Hepatocyte (in vitro differentiated cells): ENCODE data around the gene ERBB4. TPM values are rescaled to one million over a fixed set of nuclear protein-coding genes. Genes with fewer than 3 reads are reported as not detected.

Source experiments
- DNase-seq: peaks from one replicate; pipeline ENCODE4 v3.0.0-alpha.2; 2016; ENCODE audit warnings: low spot score
- H2AFZ ChIP-seq: fragments of 200-600 bp; sonication (generic); 2 replicates; pipeline ENCODE4 v1.6.0; 2016; ENCODE audit warnings: antibody characterized with exemption, mild to moderate bottlenecking
- H3K27ac ChIP-seq: fragments of 200-600 bp; sonication (generic); 2 replicates; pipeline ENCODE4 v1.5.1; 2016; ENCODE audit warnings: mild to moderate bottlenecking
- H3K27me3 ChIP-seq: fragments of 200-600 bp; sonication (generic); 2 replicates; pipeline ENCODE4 v1.6.1; 2016
- H3K36me3 ChIP-seq: fragments of 200-600 bp; sonication (generic); replicated peaks from 2 replicates; pipeline ENCODE4 v1.5.1; 2016; ENCODE audit warnings: low read depth; ENCODE audit not compliant: insufficient read depth
- H3K4me1 ChIP-seq: fragments of 200-600 bp; sonication (generic); 2 replicates; pipeline ENCODE4 v1.5.1; 2016; ENCODE audit warnings: mild to moderate bottlenecking, moderate library complexity; ENCODE audit not compliant: insufficient read depth
- H3K4me2 ChIP-seq: fragments of 200-600 bp; sonication (generic); 2 replicates; pipeline ENCODE4 v1.6.0; 2016
- H3K4me3 ChIP-seq: fragments of 200-600 bp; sonication (generic); 2 replicates; pipeline ENCODE4 v1.5.1; 2016; ENCODE audit warnings: mild to moderate bottlenecking
- H3K79me2 ChIP-seq: fragments of 200-600 bp; sonication (generic); 2 replicates; pipeline ENCODE4 v1.6.0; 2017; ENCODE audit warnings: mild to moderate bottlenecking
- H3K9me2 ChIP-seq: fragments of 200-600 bp; sonication (generic); replicated peaks from 2 replicates; pipeline ENCODE4 v1.6.0; 2017; ENCODE audit warnings: mild to moderate bottlenecking; ENCODE audit not compliant: insufficient read depth
- H3K9me3 ChIP-seq: fragments of 200-600 bp; sonication (generic); 2 replicates; pipeline ENCODE4 v1.5.1; 2016; ENCODE audit warnings: low read depth, mild to moderate bottlenecking
- H4K20me1 ChIP-seq: fragments of 200-600 bp; sonication (generic); 2 replicates; pipeline ENCODE4 v1.6.0; 2016; ENCODE audit warnings: mild to moderate bottlenecking; ENCODE audit not compliant: insufficient read depth, poor library complexity, severe bottlenecking
- CTCF ChIP-seq: fragments of 200-600 bp; sonication (generic); IDR thresholded peaks from 2 replicates; pipeline ENCODE4 v1.5.1; 2016; ENCODE audit warnings: antibody characterized with exemption, mild to moderate bottlenecking; ENCODE audit not compliant: poor library complexity
- EZH2 ChIP-seq: fragments of 200-600 bp; sonication (generic); IDR thresholded peaks from 2 replicates; pipeline ENCODE4 v1.6.1; 2016; ENCODE audit warnings: antibody characterized with exemption, mild to moderate bottlenecking, borderline replicate concordance
- EZH2phosphoT487 ChIP-seq: fragments of 200-600 bp; sonication (generic); IDR thresholded peaks from one replicate; pipeline ENCODE4 v1.6.1; 2018; ENCODE audit warnings: antibody characterized with exemption, mild to moderate bottlenecking, low read depth, moderate library complexity; ENCODE audit not compliant: unreplicated experiment, severe bottlenecking
- WGBS: methylation state at CpG from one replicate; pipeline ENCODE4 v1.1.6; 2016; ENCODE audit warnings: low lambda C conversion rate; ENCODE audit errors: missing lambda C conversion rate; 5-methylcytosine and 5-hydroxymethylcytosine counted together
- polyA plus RNA-seq: library from polyadenylated mRNA; unstranded; fragments of >200 nt; fragmentation: Nextera tagmentation; extraction: Ambion mirVana; gene quantifications from 2 replicates; pipeline ENCODE4 v1.2.1, GENCODE V29; 2016
- total RNA-seq: library from RNA; depleted of rRNA; stranded (reverse); fragments of >200 nt; gene quantifications from 2 replicates; pipeline ENCODE4 v1.2.3, GENCODE V29; 2014

The ERBB4 gene
- total and polyA plus RNA-seq, 2 experiments from 2014 or later = 3.4 to 3.9 TPM

GRCh38 chr2:211854832-211855231, 683.8 kb downstream of the ERBB4 start:
- H3K9me3 ChIP-seq = no peaks in the 10 kb centered on the region
- WGBS = 98% methylated on average over 3 of the region's 3 CpGs
- no peaks in the 10 kb centered on the region for H3K4me1 ChIP-seq
- TF ChIP-seq EZH2phosphoT487 = no peak
- no peak for TF ChIP-seq CTCF
- TF ChIP-seq EZH2 = no peak
- no peak for DNase-seq
- H3K4me3 ChIP-seq = no peak overlapping the region
- H4K20me1 ChIP-seq = no peaks in the 10 kb centered on the region
- no peaks in the 10 kb centered on the region for H3K27me3 ChIP-seq
- H3K27ac ChIP-seq = no peak overlapping the region
- H3K9me2 ChIP-seq = no peaks in the 10 kb centered on the region
- H3K79me2 ChIP-seq = no peaks in the 10 kb centered on the region
- no peak overlapping the region for H2AFZ ChIP-seq
- no peak overlapping the region for H3K4me2 ChIP-seq
- H3K36me3 ChIP-seq = no peaks in the 10 kb centered on the region

DNA sequence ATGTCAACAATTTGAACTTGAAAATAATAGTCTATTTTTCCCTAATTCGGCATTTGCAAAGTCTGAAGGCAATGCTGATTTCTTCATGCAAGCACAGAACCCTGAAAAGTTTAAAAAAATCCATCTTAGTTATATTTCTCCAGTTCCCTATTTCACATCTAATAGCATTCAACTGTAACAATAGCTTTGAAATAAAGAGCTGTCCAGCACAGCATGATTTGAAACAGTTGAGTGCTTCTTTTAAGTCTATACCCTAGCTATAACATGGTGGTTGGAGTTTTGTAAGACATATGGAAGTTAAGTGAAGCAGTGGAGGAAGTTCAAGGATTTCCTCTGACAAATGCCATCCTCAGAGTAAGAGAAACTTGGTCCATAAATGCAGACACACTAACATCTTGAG, 691.9 kb downstream of the ERBB4 start:
- DNase-seq = no peak
- 95% methylated on average over 1 of the region's 1 CpG for WGBS
- no peaks in the 10 kb centered on the region for H4K20me1 ChIP-seq

DNA sequence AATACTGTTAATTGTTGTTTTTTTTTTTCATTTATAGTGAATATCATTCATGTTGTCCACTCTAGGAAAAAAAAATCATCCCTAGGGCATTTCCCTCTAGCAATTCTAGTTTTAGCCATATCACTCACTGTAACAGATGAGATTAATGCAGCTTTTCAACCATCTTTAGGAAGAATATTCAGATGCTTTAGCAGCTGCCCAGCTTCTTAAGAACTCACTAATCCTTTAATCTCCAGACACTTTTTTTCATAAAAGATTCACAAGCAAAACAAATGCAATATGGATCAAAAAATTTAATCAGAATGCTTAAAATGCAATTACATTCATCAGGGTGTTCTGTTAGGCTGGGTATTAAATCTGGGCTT, 692.6 kb downstream of the ERBB4 start:
- TF ChIP-seq EZH2 (no peak), CTCF (no peak), EZH2phosphoT487 (no peak)
- H3K4me1 ChIP-seq = no peaks in the 10 kb centered on the region
- no peak for DNase-seq
- H3K4me3 ChIP-seq = no peak overlapping the region
- H3K9me2 ChIP-seq = no peaks in the 10 kb centered on the region
- no peaks in the 10 kb centered on the region for H3K79me2 ChIP-seq
- no peak overlapping the region for H3K4me2 ChIP-seq
- H3K27ac ChIP-seq = no peak overlapping the region
- no peak overlapping the region for H2AFZ ChIP-seq
- H3K27me3 ChIP-seq = no peaks in the 10 kb centered on the region
- no peaks in the 10 kb centered on the region for H3K9me3 ChIP-seq
- no peaks in the 10 kb centered on the region for H4K20me1 ChIP-seq
- no peaks in the 10 kb centered on the region for H3K36me3 ChIP-seq

More for the DNA sequence above, 691.9 kb downstream of the ERBB4 start:
- Histone ChIP-seq H3K4me2 (no peak overlapping the region), H3K79me2 (no peaks in the 10 kb centered on the region), H3K9me3 (no peaks in the 10 kb centered on the region), H3K36me3 (no peaks in the 10 kb centered on the region), H3K27me3 (no peaks in the 10 kb centered on the region), H3K9me2 (no peaks in the 10 kb centered on the region), H3K27ac (no peak overlapping the region), H3K4me3 (no peak overlapping the region), H2AFZ (no peak overlapping the region), H3K4me1 (no peaks in the 10 kb centered on the region)
- TF ChIP-seq CTCF (no peak), EZH2 (no peak), EZH2phosphoT487 (no peak)

- DNase-seq = no peak
- Histone ChIP-seq H3K27me3 (no peaks in the 10 kb centered on the region), H3K36me3 (no peaks in the 10 kb centered on the region), H3K27ac (no peak overlapping the region), H4K20me1 (no peaks in the 10 kb centered on the region), H2AFZ (no peak overlapping the region), H3K4me1 (no peaks in the 10 kb centered on the region), H3K9me2 (no peaks in the 10 kb centered on the region), H3K4me2 (no peak overlapping the region), H3K79me2 (no peaks in the 10 kb centered on the region), H3K4me3 (no peak overlapping the region), H3K9me3 (no peaks in the 10 kb centered on the region)
- 80% methylated on average over 3 of the region's 3 CpGs for WGBS
- no peak for TF ChIP-seq EZH2
- no peak for TF ChIP-seq EZH2phosphoT487
- TF ChIP-seq CTCF = no peak
Observed at GRCh38 chr2:211845338-211846035, 693.1 kb downstream of the ERBB4 start.
